GM18951 (cell line): Measurements from ENCODE around the gene PAPPA2.
"Not testable (repeated sequence)": the region's sequence is repeated elsewhere in the genome, so short reads cannot be mapped to it uniquely, and the experiment has no call there.

Experiments used
- POLR2A ChIP-seq: IDR thresholded peaks from 4 replicates; pipeline ENCODE4 v1.6.1; 2011; ENCODE audit warnings: mild to moderate bottlenecking; ENCODE audit not compliant: insufficient read length, insufficient read depth; ENCODE audit errors: extremely low read depth
- in situ Hi-C: fragments of 300-500 bp; cut with MboI; formaldehyde crosslinking; loops from one replicate; pipeline ENCODE4 v1.12.0; 2022; ENCODE audit warnings: low sequenced_read_pairs, mixed read lengths, inconsistent platforms; ENCODE audit not compliant: unreplicated experiment

The PAPPA2 gene

GRCh38 chr1:176605176-176605575, 142.2 kb downstream of the PAPPA2 start:
- no peak for TF ChIP-seq POLR2A
- in situ Hi-C loops, result no loop called here

GRCh38 chr1:176609556-176610408, 146.8 kb downstream of the PAPPA2 start:
- in situ Hi-C loops, result no loop called here
- no peak for TF ChIP-seq POLR2A

GRCh38 chr1:176612791-176613190, 149.8 kb downstream of the PAPPA2 start:
- in situ Hi-C loops, result no loop called here
- TF ChIP-seq POLR2A, result no peak

- in situ Hi-C loops, result no loop called here
- TF ChIP-seq POLR2A, result no peak
Measured at GRCh38 chr1:176617881-176618280, 154.9 kb downstream of the PAPPA2 start.

GRCh38 chr1:176619261-176619660, 156.3 kb downstream of the PAPPA2 start:
- no peak for TF ChIP-seq POLR2A
- in situ Hi-C loops, result no loop called here

GRCh38 chr1:176625365-176625764, 162.4 kb downstream of the PAPPA2 start:
- TF ChIP-seq POLR2A, result no peak
- in situ Hi-C loops, result no loop called here

GRCh38 chr1:176626572-176627061, 163.6 kb downstream of the PAPPA2 start:
- in situ Hi-C loops, result no loop called here
- no peak for TF ChIP-seq POLR2A

- TF ChIP-seq POLR2A, result no peak
- in situ Hi-C loops, result no loop called here
Measured at GRCh38 chr1:176628775-176629174, 165.8 kb downstream of the PAPPA2 start.

- in situ Hi-C loops, result not testable (repeated sequence)
Measured at GRCh38 chr1:176634733-176635132, 171.8 kb downstream of the PAPPA2 start.

GRCh38 chr1:176638713-176639526, 175.9 kb downstream of the PAPPA2 start:
- TF ChIP-seq POLR2A, result no peak
- in situ Hi-C loops, result no loop called here

GRCh38 chr1:176643536-176643935, 180.6 kb downstream of the PAPPA2 start:
- TF ChIP-seq POLR2A, result no peak
- in situ Hi-C loops, result no loop called here

- in situ Hi-C loops, result no loop called here
- no peak for TF ChIP-seq POLR2A
Measured at GRCh38 chr1:176648556-176648955, 185.6 kb downstream of the PAPPA2 start.

GRCh38 chr1:176656257-176656995, 193.5 kb downstream of the PAPPA2 start:
- no peak for TF ChIP-seq POLR2A
- in situ Hi-C loops, result no loop called here

GRCh38 chr1:176669782-176670181, 206.8 kb downstream of the PAPPA2 start:
- no peak for TF ChIP-seq POLR2A

More at GRCh38 chr1:176669782-176670181, 206.8 kb downstream of the PAPPA2 start:
- in situ Hi-C loops, result no loop called here
